ENCODE measurements around the gene MZB1.
A peak's percentile ranks its signal among the peaks of the same experiment; 100 is the strongest.

The MZB1 gene

GRCh38 chr5:139394654-139395566, 5.2 kb upstream of the MZB1 start, which contains the start of gene PROB1:
TSS of gene PROB1 (minus strand) at chr5:139395104. CDS start at chr5:139395081, 23 bp downstream.
- Mint-ChIP-seq H3K9me3 (no peaks in the 10 kb centered on the region), H3K4me1 (peaks cover 11% of the 10 kb centered on the region), H3K4me3 (peak within 1 kb of the TSS; percentile 81), H3K36me3 (ENCODE audit: low read depth) (peaks cover 27% of the 10 kb centered on the region), H3K27me3 (ENCODE audit: low read depth, poor library complexity) (peaks cover 68% of the 10 kb centered on the region), H3K27ac (no peak within 1 kb of the TSS)
- peak; percentile 41 for DNase-seq
- no peak for TF ChIP-seq CTCF (IDR thresholded peaks at IDR 0.05)

- peak overlapping the region; percentile 81 for H3K4me3 Mint-ChIP-seq
- no peak overlapping the region for H3K27ac Mint-ChIP-seq
- TF ChIP-seq CTCF (IDR thresholded peaks at IDR 0.05) = peak; percentile 54
- peaks cover 11% of the 10 kb centered on the region for H3K4me1 Mint-ChIP-seq
- peaks cover 68% of the 10 kb centered on the region for H3K27me3 Mint-ChIP-seq (ENCODE audit: low read depth, poor library complexity)
- DNase-seq = peak; percentile 79
- H3K36me3 Mint-ChIP-seq (ENCODE audit: low read depth) = peaks cover 21% of the 10 kb centered on the region
- no peaks in the 10 kb centered on the region for H3K9me3 Mint-ChIP-seq
Observed at GRCh38 chr5:139394123-139394653, 4.5 kb upstream of the MZB1 start.

GRCh38 chr5:139393497-139394122, 3.9 kb upstream of the MZB1 start:
- Mint-ChIP-seq H3K27ac (no peak overlapping the region), H3K4me3 (peak overlapping the region; percentile 81), H3K9me3 (no peaks in the 10 kb centered on the region), H3K36me3 (ENCODE audit: low read depth) (peaks cover 18% of the 10 kb centered on the region), H3K4me1 (peaks cover 11% of the 10 kb centered on the region), H3K27me3 (ENCODE audit: low read depth, poor library complexity) (peaks cover 68% of the 10 kb centered on the region)
- DNase-seq = no peak
- TF ChIP-seq CTCF (IDR thresholded peaks at IDR 0.05) = no peak

GRCh38 chr5:139392678-139393496, 3.2 kb upstream of the MZB1 start:
- peaks cover 19% of the 10 kb centered on the region for H3K4me1 Mint-ChIP-seq

More at GRCh38 chr5:139392678-139393496, 3.2 kb upstream of the MZB1 start:
- peak; percentile 64 for TF ChIP-seq CTCF (IDR thresholded peaks at IDR 0.05)
- peaks cover 16% of the 10 kb centered on the region for H3K36me3 Mint-ChIP-seq (ENCODE audit: low read depth)
- H3K4me3 Mint-ChIP-seq = peak overlapping the region; percentile 81
- DNase-seq = peak; percentile 87
- no peak overlapping the region for H3K27ac Mint-ChIP-seq
- peaks cover 66% of the 10 kb centered on the region for H3K27me3 Mint-ChIP-seq (ENCODE audit: low read depth, poor library complexity)
- H3K9me3 Mint-ChIP-seq = no peaks in the 10 kb centered on the region

All from nephron progenitor cell (in vitro differentiated cells).